Measurements from ENCODE around the gene ARHGAP44.

- no peak for TF ChIP-seq CTCF (conservative IDR thresholded peaks at IDR 0.05; ENCODE audit: low read length)
- no peak for TF ChIP-seq EZH2phosphoT487 (IDR thresholded peaks at IDR 0.05; ENCODE audit: borderline replicate concordance, low read depth, low read length)
These were observed 169.5 kb downstream of the ARHGAP44 start for GRCh38 chr17:12958786-12959185.

All from OCI-LY7 (cell line).